Dendritic cell treated with granulocyte-macrophage colony-stimulating factor and Interleukin-4, amounts not matched to agents 40 ng/mL and 50 ng/mL, for 4 days (primary cell): ENCODE measurements around the gene CLGN.
"Not testable (repeated sequence)": the region's sequence is repeated elsewhere in the genome, so short reads cannot be mapped to it uniquely, and the experiment has no call there.

Experiments used
- H3K27ac Mint-ChIP-seq: one replicate; pipeline ENCODE4 v1.8.0; 2022; ENCODE audit warnings: mild to moderate bottlenecking, mixed read lengths
- H3K27me3 Mint-ChIP-seq: one replicate; pipeline ENCODE4 v1.8.0; 2022; ENCODE audit warnings: mild to moderate bottlenecking, mixed read lengths
- H3K36me3 Mint-ChIP-seq: one replicate; pipeline ENCODE4 v1.8.0; 2022; ENCODE audit warnings: low read depth, mixed read lengths
- H3K4me1 Mint-ChIP-seq: one replicate; pipeline ENCODE4 v1.8.0; 2022; ENCODE audit warnings: low read depth, mixed read lengths
- H3K4me3 Mint-ChIP-seq: one replicate; pipeline ENCODE4 v1.8.0; 2022; ENCODE audit warnings: mild to moderate bottlenecking, moderate library complexity, mixed read lengths
- H3K9me3 Mint-ChIP-seq: one replicate; pipeline ENCODE4 v1.8.0; 2022; ENCODE audit warnings: mixed read lengths
- intact Hi-C: fragments of 100-400 bp; cut with micrococcal nuclease; formaldehyde crosslinking; loops from one replicate; pipeline ENCODE4 v1.15.0; 2022

The CLGN gene

DNA sequence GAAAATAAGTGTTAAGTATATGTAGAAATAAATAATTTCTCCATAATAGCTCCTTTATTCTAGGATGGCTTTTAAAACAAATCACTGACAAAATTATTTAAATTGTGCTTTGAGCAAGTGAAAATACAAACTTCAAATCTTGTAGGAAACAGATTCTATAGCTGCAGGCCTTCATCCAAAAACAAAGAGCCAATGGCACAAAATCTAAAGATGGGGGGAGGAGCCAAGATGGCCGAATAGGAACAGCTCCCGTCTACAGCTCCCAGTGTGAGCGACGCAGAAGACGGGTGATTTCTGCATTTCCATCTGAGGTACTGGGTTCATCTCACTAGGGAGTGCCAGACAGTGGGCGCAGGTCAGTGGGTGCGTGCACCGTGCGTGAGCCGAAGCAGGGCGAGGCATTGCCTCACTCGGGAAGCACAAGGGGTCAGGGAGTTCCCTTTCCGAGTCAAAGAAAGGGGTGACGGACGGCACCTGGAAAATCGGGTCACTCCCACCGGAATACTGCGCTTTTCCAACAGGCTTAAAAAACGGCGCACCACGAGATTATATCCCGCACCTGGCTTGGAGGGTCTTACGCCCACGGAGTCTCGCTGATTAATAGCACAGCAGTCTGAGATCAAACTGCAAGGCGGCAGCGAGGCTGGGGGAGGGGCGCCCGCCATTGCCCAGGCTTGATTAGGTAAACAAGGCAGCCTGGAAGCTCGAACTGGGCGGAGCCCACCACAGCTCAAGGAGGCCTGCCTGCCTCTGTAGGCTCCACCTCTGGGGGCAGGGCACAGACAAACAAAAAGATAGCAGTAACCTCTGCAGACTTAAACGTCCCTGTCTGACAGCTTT, 14.1 kb downstream of the CLGN start:
- H3K9me3 Mint-ChIP-seq, H3K27me3 Mint-ChIP-seq, H3K4me3 Mint-ChIP-seq, H3K4me1 Mint-ChIP-seq, intact Hi-C loops, H3K36me3 Mint-ChIP-seq, H3K27ac Mint-ChIP-seq: not testable (repeated sequence)

DNA sequence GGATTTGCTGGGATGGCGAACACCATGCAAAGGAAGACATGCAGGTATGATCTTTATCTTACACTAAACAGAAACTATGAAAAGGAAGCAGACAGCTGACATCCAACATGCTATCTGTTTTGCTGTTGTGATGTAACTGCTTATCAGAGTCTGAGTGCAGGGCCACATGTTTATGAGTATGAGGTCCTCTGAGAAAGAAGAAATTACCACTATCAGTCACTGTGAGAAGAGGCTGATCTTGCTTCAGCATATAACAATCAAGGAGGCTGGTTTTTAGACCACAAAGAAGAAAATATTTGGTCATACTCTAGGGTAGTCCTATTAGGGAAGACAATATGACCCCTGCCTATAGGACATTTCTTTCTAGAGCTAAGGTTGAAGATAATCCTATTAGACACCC, 18.5 kb downstream of the CLGN start:
- Mint-ChIP-seq H3K4me1 (no peaks in the 10 kb centered on the region), H3K9me3 (no peaks in the 10 kb centered on the region), H3K4me3 (no peak overlapping the region), H3K27me3 (no peaks in the 10 kb centered on the region), H3K27ac (no peak overlapping the region), H3K36me3 (no peaks in the 10 kb centered on the region)
- intact Hi-C loops: no loop called here

DNA sequence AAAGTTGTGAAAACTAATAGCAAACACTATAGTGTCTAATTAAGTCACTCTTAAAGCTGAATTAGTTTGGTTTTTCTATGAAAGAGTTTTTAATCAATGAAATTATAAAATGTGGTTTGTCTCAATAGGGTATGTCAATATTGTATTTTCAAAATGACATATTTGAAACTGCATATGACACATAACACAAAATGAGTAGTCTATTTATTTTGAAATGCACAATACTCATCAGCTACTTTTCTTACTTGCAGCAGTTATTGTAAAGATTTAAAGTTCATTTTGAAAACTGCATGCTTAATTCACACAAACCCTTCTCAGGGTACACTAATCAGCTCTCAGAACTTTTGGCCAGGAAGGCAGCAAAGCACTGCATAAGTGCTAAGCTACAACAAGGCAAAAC, 21.2 kb downstream of the CLGN start:
- no peak overlapping the region for H3K4me3 Mint-ChIP-seq
- no peak overlapping the region for H3K27ac Mint-ChIP-seq
- intact Hi-C loops: no loop called here
- H3K4me1 Mint-ChIP-seq: no peaks in the 10 kb centered on the region
- H3K27me3 Mint-ChIP-seq: no peaks in the 10 kb centered on the region
- H3K9me3 Mint-ChIP-seq: no peaks in the 10 kb centered on the region
- no peaks in the 10 kb centered on the region for H3K36me3 Mint-ChIP-seq

GRCh38 chr4:140400111-140400510, 27.3 kb downstream of the CLGN start:
- Mint-ChIP-seq H3K36me3 (no peaks in the 10 kb centered on the region), H3K27me3 (no peaks in the 10 kb centered on the region), H3K9me3 (no peaks in the 10 kb centered on the region), H3K4me3 (no peak overlapping the region), H3K27ac (no peak overlapping the region), H3K4me1 (no peaks in the 10 kb centered on the region)
- intact Hi-C loops: no loop called here

- Mint-ChIP-seq H3K27ac (no peak overlapping the region), H3K4me1 (no peaks in the 10 kb centered on the region), H3K27me3 (no peaks in the 10 kb centered on the region), H3K9me3 (no peaks in the 10 kb centered on the region), H3K4me3 (no peak overlapping the region), H3K36me3 (no peaks in the 10 kb centered on the region)
- intact Hi-C loops: no loop called here
These were observed 31.8 kb downstream of the CLGN start for GRCh38 chr4:140395668-140396067.

DNA sequence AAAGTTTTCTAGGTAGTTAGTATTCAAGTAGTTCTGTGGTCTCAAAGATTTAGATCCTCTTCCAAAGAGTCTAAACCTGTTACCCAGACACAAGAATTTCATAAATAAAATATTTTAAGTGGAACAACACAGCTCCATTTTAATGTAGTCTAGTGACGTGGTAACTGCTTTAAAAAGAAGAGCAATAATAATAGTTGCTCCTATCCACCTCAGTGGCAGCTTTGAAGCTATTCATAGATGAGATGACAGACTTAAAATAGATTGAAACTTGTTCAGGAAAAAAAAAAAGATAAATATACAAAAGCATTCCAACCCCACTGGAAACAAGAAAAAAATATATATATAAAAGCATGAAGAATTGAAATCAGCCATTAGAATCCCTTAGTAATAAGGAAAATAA, 39.4 kb downstream of the CLGN start:
- Mint-ChIP-seq H3K36me3 (no peaks in the 10 kb centered on the region), H3K9me3 (no peaks in the 10 kb centered on the region), H3K4me3 (no peak overlapping the region), H3K27ac (no peak overlapping the region), H3K4me1 (no peaks in the 10 kb centered on the region), H3K27me3 (no peaks in the 10 kb centered on the region)
- intact Hi-C loops: no loop called here

- Mint-ChIP-seq H3K27me3 (no peaks in the 10 kb centered on the region), H3K4me3 (no peak overlapping the region), H3K36me3 (peaks cover 7% of the 10 kb centered on the region), H3K9me3 (no peaks in the 10 kb centered on the region), H3K27ac (no peak overlapping the region), H3K4me1 (no peaks in the 10 kb centered on the region)
- intact Hi-C loops: no loop called here
These were observed 44.7 kb downstream of the CLGN start for GRCh38 chr4:140382732-140383131.

GRCh38 chr4:140374130-140374477, 53.3 kb downstream of the CLGN start:
- H3K27ac Mint-ChIP-seq: no peak overlapping the region
- intact Hi-C loops: no loop called here
- peaks cover 30% of the 10 kb centered on the region for H3K4me1 Mint-ChIP-seq
- H3K36me3 Mint-ChIP-seq: no peaks in the 10 kb centered on the region
- H3K4me3 Mint-ChIP-seq: no peak overlapping the region
- H3K9me3 Mint-ChIP-seq: no peaks in the 10 kb centered on the region
- H3K27me3 Mint-ChIP-seq: no peaks in the 10 kb centered on the region

GRCh38 chr4:140373328-140374129, 53.9 kb downstream of the CLGN start, which contains the start of gene SCOC:
Gene SCOC, plus strand, starts transcription at chr4:140373646. Its CDS starts 5,525 bp downstream, at chr4:140379171.
- Mint-ChIP-seq H3K9me3 (no peaks in the 10 kb centered on the region), H3K27ac (no peak within 1 kb of the TSS), H3K4me1 (peaks cover 30% of the 10 kb centered on the region), H3K4me3 (no peak within 1 kb of the TSS), H3K36me3 (no peaks in the 10 kb centered on the region), H3K27me3 (no peaks in the 10 kb centered on the region)
- intact Hi-C loops: loop anchor here (1.0 kb wide), 1 partner anchor 151 kb away; the partner anchor contains the start of gene ELMOD2

DNA sequence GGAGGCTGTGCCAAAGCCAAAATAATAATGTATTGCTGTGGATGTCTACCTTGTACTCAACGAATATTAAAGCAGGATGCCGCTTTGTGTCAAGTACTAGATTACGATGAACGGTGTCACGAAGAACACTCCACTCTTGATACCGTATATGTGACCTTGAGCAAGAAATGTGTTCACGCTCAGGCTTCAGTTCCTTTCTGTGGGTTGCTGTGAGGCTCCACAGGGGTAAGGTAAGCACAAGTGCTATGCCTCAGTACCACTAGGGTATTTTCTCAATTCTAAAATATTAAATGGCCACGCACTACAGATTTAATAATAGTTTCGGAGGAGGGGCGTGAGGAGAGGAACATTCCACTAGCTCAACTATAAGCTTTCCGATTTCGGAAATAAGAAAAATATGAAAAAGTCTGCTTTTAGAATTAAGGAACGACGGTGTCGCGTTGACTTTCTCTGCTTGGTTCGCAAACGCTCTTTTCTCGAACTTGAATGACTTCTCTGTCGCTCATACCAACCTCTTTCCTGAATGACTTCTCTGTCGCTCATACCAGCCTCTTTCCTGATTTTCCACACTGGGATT, 54.6 kb downstream of the CLGN start:
- no peaks in the 10 kb centered on the region for H3K9me3 Mint-ChIP-seq
- H3K4me1 Mint-ChIP-seq: peaks cover 30% of the 10 kb centered on the region
- H3K4me3 Mint-ChIP-seq: no peak overlapping the region
- H3K27me3 Mint-ChIP-seq: no peaks in the 10 kb centered on the region
- no peaks in the 10 kb centered on the region for H3K36me3 Mint-ChIP-seq
- H3K27ac Mint-ChIP-seq: no peak overlapping the region
- intact Hi-C loops: loop anchor here (1.0 kb wide), 1 partner anchor 151 kb away; the partner anchor contains the start of gene ELMOD2

DNA sequence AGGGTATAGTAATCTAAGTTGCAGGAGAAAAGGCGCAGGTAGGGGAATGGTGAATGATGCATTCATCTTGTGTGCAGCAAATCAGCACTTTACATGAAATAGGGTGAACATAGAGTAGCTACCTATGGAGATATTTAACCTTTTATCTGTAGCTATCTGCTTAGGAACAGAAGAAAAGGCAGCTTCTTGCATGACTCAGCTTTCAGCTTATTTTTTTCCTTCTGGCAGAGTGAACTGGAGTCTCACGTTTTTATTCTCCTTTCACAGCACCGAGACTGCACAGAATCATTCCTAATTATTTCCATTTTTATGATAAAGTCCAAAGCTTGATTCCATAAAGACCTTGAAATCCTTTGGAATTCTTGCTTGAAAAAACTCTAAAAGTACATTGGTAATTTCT, 58.8 kb downstream of the CLGN start:
- intact Hi-C loops: loop anchor here (10.0 kb wide), 1 partner anchor 516 kb away; no protein-coding TSS in a partner anchor
- Mint-ChIP-seq H3K9me3 (no peaks in the 10 kb centered on the region), H3K36me3 (no peaks in the 10 kb centered on the region), H3K27ac (no peak overlapping the region), H3K4me3 (no peak overlapping the region), H3K4me1 (peaks cover 10% of the 10 kb centered on the region), H3K27me3 (no peaks in the 10 kb centered on the region)

GRCh38 chr4:140367738-140368137, 59.7 kb downstream of the CLGN start:
- H3K4me1 Mint-ChIP-seq: peaks cover 10% of the 10 kb centered on the region
- intact Hi-C loops: loop anchor here (10.0 kb wide), 1 partner anchor 517 kb away; no protein-coding TSS in a partner anchor
- no peak overlapping the region for H3K4me3 Mint-ChIP-seq
- no peak overlapping the region for H3K27ac Mint-ChIP-seq
- H3K36me3 Mint-ChIP-seq: no peaks in the 10 kb centered on the region
- H3K27me3 Mint-ChIP-seq: no peaks in the 10 kb centered on the region
- no peaks in the 10 kb centered on the region for H3K9me3 Mint-ChIP-seq

DNA sequence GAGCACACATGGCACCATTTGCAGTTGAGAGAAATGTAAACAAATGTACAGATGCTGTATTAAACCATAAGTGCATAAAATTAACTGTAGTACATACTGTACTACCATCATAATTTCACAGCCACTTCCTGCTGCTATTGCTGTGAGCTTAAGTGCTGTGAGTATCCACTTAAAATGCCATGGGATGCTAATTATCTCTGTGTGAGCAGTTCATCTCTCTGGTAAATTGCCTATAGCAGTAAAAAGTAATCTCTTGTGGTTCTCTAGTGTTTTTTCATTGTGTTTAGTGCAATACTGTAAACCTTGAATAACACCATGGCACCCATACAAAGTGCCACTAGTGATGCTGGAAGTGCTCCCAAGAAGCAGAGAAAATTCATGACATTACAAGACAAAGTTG, 63.9 kb downstream of the CLGN start:
- H3K4me1 Mint-ChIP-seq: no peaks in the 10 kb centered on the region
- H3K36me3 Mint-ChIP-seq: no peaks in the 10 kb centered on the region
- H3K27me3 Mint-ChIP-seq: no peaks in the 10 kb centered on the region
- H3K27ac Mint-ChIP-seq: no peak overlapping the region
- intact Hi-C loops: loop anchor here (5.0 to 10.0 kb wide), 2 partner anchors 249 to 521 kb away; no protein-coding TSS in a partner anchor
- H3K9me3 Mint-ChIP-seq: no peaks in the 10 kb centered on the region
- H3K4me3 Mint-ChIP-seq: no peak overlapping the region

GRCh38 chr4:140363051-140363450, 64.4 kb downstream of the CLGN start:
- H3K27me3 Mint-ChIP-seq: no peaks in the 10 kb centered on the region
- H3K36me3 Mint-ChIP-seq: no peaks in the 10 kb centered on the region
- no peak overlapping the region for H3K27ac Mint-ChIP-seq
- H3K9me3 Mint-ChIP-seq: no peaks in the 10 kb centered on the region
- no peaks in the 10 kb centered on the region for H3K4me1 Mint-ChIP-seq
- no peak overlapping the region for H3K4me3 Mint-ChIP-seq
- intact Hi-C loops: loop anchor here (5.0 to 10.0 kb wide), 2 partner anchors 249 to 522 kb away; no protein-coding TSS in a partner anchor
